ENCODE data around the gene POU3F3.

POU3F3 gene

GRCh38 chr2:104901037-104901881, 47.3 kb downstream of the POU3F3 start:
- no peak for DNase-seq (ENCODE audit: low read depth in 2 of 3, low spot score in 1 of 3)

DNA sequence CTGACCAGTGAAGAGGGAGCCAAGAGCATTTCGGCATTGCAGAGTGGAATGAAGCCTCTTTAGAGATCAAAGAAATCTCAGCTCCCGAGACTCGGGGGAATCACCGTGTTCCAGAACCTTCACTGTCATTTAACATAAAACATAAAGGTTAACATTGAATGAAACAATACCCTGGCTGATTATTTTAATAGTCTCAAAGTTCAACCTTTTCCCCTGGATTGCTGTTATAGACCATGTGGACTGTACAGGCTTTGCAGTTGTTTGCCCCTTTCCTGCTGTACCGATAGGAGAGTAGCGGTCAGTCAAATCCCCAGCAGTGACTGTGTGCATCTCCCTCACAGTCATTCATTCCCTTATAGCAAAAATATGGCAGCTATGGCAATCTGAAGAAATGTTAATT, 48.4 kb downstream of the POU3F3 start:
- no peak for DNase-seq (ENCODE audit: low read depth in 2 of 3, low spot score in 1 of 3)

All from stimulated activated CD4-positive, alpha-beta T cell treated with anti-CD3 and anti-CD28 coated beads, Interleukin-12 subunit alpha, Interleukin-12 subunit beta, amount 100 ng/mL, for 48 hours (primary cell).